DND-41 (cell line): Measurements from ENCODE around the gene RTKN2.

Experiments
- EZH2 ChIP-seq: IDR thresholded peaks from 3 replicates; pipeline ENCODE4 v1.6.1; 2012; ENCODE audit warnings: borderline replicate concordance, low read depth, mild to moderate bottlenecking, moderate library complexity, low read length, inconsistent platforms; ENCODE audit not compliant: severe bottlenecking
- TF ChIP-seq, protein P1 (sequence below): IDR thresholded peaks from 2 replicates; pipeline ENCODE4 v1.5.1; 2012; ENCODE audit warnings: borderline replicate concordance, low read length, moderate library complexity, mild to moderate bottlenecking; ENCODE audit not compliant: poor library complexity, severe bottlenecking; ENCODE audit errors: extremely low read depth

- TF ChIP-seq, protein P1, sequence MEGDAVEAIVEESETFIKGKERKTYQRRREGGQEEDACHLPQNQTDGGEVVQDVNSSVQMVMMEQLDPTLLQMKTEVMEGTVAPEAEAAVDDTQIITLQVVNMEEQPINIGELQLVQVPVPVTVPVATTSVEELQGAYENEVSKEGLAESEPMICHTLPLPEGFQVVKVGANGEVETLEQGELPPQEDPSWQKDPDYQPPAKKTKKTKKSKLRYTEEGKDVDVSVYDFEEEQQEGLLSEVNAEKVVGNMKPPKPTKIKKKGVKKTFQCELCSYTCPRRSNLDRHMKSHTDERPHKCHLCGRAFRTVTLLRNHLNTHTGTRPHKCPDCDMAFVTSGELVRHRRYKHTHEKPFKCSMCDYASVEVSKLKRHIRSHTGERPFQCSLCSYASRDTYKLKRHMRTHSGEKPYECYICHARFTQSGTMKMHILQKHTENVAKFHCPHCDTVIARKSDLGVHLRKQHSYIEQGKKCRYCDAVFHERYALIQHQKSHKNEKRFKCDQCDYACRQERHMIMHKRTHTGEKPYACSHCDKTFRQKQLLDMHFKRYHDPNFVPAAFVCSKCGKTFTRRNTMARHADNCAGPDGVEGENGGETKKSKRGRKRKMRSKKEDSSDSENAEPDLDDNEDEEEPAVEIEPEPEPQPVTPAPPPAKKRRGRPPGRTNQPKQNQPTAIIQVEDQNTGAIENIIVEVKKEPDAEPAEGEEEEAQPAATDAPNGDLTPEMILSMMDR, result no peak
- no peak for TF ChIP-seq EZH2
These were observed 111.0 kb downstream of the RTKN2 start for GRCh38 chr10:62157601-62158000.
